Panc1 (cell line): ENCODE data around the gene UPF3A. TPM values are rescaled to one million over a fixed set of nuclear protein-coding genes. Genes with fewer than 3 reads are reported as not detected.

Experiments used
- ATAC-seq: fragments of 200-7000 bp; cut with Tn5 transposase; 2 replicates; pipeline ENCODE4 v1.9.1; 2020; ENCODE audit warnings: mild to moderate bottlenecking, moderate library complexity
- BruUV-seq: library from RNA; stranded (reverse); fragments of 400-500 nt; replicated peaks from 2 replicates; lab custom pipeline; 2021; lab: Mats Ljungman, UMichigan
- CTCF ChIA-PET: fragments of 300-600 bp; sonication (Branson Sonifier 250); formaldehyde crosslinking; loops from one replicate; lab custom pipeline; 2022; ENCODE audit warnings: antibody characterized with exemption; lab: Charles Lee
- POLR2A ChIA-PET: fragments of 300-600 bp; sonication (Branson Sonifier 250); formaldehyde crosslinking; loops from one replicate; lab custom pipeline; 2022; ENCODE audit warnings: antibody characterized with exemption; lab: Charles Lee
- DNase-seq: peaks from one replicate; pipeline ENCODE4 v3.0.0-alpha.2; 2010; ENCODE audit warnings: low read depth, low spot score
- H3K27ac ChIP-seq: 2 replicates; pipeline ENCODE4 v1.5.1; 2011; ENCODE audit warnings: mild to moderate bottlenecking, low read length, inconsistent platforms
- H3K27me3 ChIP-seq: fragments of 200-500 bp; sonication (Bioruptor generic); 2 replicates; pipeline ENCODE4 v1.6.0; 2014; ENCODE audit warnings: low read length, inconsistent platforms; ENCODE audit not compliant: control insufficient read depth, insufficient read depth
- H3K36me3 ChIP-seq: fragments of 200-500 bp; sonication (Bioruptor generic); 2 replicates; pipeline ENCODE4 v1.5.1; 2014; ENCODE audit warnings: inconsistent platforms, mild to moderate bottlenecking, low read length, moderate library complexity; ENCODE audit not compliant: control insufficient read depth, insufficient read depth
- H3K4me1 ChIP-seq: 2 replicates; pipeline ENCODE4 v1.5.1; 2011; ENCODE audit warnings: inconsistent platforms, mild to moderate bottlenecking, low read length, moderate library complexity; ENCODE audit not compliant: control insufficient read depth, insufficient read depth
- H3K4me3 ChIP-seq, 2 experiments: 2 replicates each; pipeline ENCODE4 v1.5.1; 2011 to 2012; ENCODE audit warnings: low read depth in 2 of 2, low read length in 2 of 2, mild to moderate bottlenecking in 2 of 2, inconsistent platforms in 1 of 2, moderate library complexity in 1 of 2
- H3K9me3 ChIP-seq: fragments of 200-500 bp; sonication (Bioruptor generic); 2 replicates; pipeline ENCODE4 v1.5.1; 2014; ENCODE audit warnings: low read depth, mild to moderate bottlenecking, inconsistent platforms, low read length, moderate library complexity; ENCODE audit not compliant: control insufficient read depth, insufficient read depth
- CTCF ChIP-seq: fragments of 450-650 bp; IDR thresholded peaks from 2 replicates; pipeline ENCODE4 v1.5.1; 2017; ENCODE audit warnings: mild to moderate bottlenecking
- POLR2AphosphoS5 ChIP-seq: IDR thresholded peaks from 2 replicates; pipeline ENCODE4 v1.6.1; 2012; ENCODE audit warnings: mild to moderate bottlenecking, low read depth, low read length, moderate library complexity
- REST ChIP-seq, 2 experiments: IDR thresholded peaks; 2 replicates each; pipeline ENCODE4 v1.6.1; 2011 to 2012; ENCODE audit warnings: low read depth in 2 of 2, control low read depth in 1 of 2, low read length in 1 of 2, mild to moderate bottlenecking in 1 of 2, moderate library complexity in 1 of 2; ENCODE audit not compliant: insufficient read depth in 1 of 2
- SIN3A ChIP-seq: IDR thresholded peaks from 2 replicates; pipeline ENCODE4 v1.6.1; 2012; ENCODE audit warnings: low read depth, mild to moderate bottlenecking, low read length, moderate library complexity, borderline replicate concordance; ENCODE audit not compliant: insufficient read depth
- TCF7L2 ChIP-seq: IDR thresholded peaks from 2 replicates; pipeline ENCODE4 v1.6.1; 2011; ENCODE audit warnings: mild to moderate bottlenecking, low read depth, low read length, inconsistent platforms
- in situ Hi-C: cut with HindIII; loops from 2 replicates; pipeline ENCODE4 v1.10.0; 2016; ENCODE audit warnings: low sequenced_read_pairs, low pct_unique_long_range_greater_than_20kb
- intact Hi-C: fragments of 100-400 bp; cut with micrococcal nuclease; formaldehyde crosslinking; loops from one replicate; pipeline ENCODE4 v1.10.0; 2022; ENCODE audit not compliant: unreplicated experiment
- total RNA-seq: library from RNA; stranded (reverse); gene quantifications from one replicate; pipeline ENCODE4 v1.2.1, GENCODE V29; 2021; ENCODE audit not compliant: unreplicated experiment

The UPF3A gene
- total RNA-seq, 1 experiment from 2014 or later, result 36.3 TPM

- ATAC-seq, result peak; percentile 81
- H3K27ac ChIP-seq, result peak overlapping the region; percentile 93
- BruUV-seq, result no TSS peak
- peaks cover 16% of the 10 kb centered on the region for H3K4me1 ChIP-seq
- peaks cover 3% of the 10 kb centered on the region; the same call in 1 of the 2 replicates for H3K36me3 ChIP-seq
- H3K4me3 ChIP-seq, result peak overlapping the region; percentile 81 to 85
- DNase-seq, result no peak
- H3K9me3 ChIP-seq, result no peaks in the 10 kb centered on the region
- intact Hi-C loops, result no loop called here
- CTCF ChIA-PET, result no interaction called here
- in situ Hi-C loops, result no loop called here
- POLR2A ChIA-PET, result interaction anchor here (0.6 kb wide), 1 partner anchor 34 kb away, joined by 3 read pairs; no protein-coding TSS in a partner anchor
- TF ChIP-seq CTCF, result no peak
- TF ChIP-seq REST (IDR thresholded peaks at IDR 0.05; ENCODE audit: insufficient read depth in 1 of 2, low read depth in 2 of 2, low read length in 1 of 2), result no peak
- 0 out of 2 replicates have a peak, but pooled peaks have one; percentile 4 for TF ChIP-seq TCF7L2
- TF ChIP-seq SIN3A, result no peak
- no peak for TF ChIP-seq POLR2AphosphoS5
- no peaks in the 10 kb centered on the region for H3K27me3 ChIP-seq
Observed at GRCh38 chr13:114282041-114282670, 755 bp downstream of the UPF3A start.

GRCh38 chr13:114283576-114283975 is 2.2 kb downstream of the UPF3A start:
- ChIA-PET CTCF (no interaction called here), POLR2A (no interaction called here)
- peak overlapping the region; percentile 34; the same call in 1 of the 2 replicates for H3K27ac ChIP-seq
- H3K4me3 ChIP-seq, result no peak overlapping the region
- H3K9me3 ChIP-seq, result no peaks in the 10 kb centered on the region
- TSS peak; percentile 64 for BruUV-seq
- no peak for DNase-seq
- no peak for TF ChIP-seq TCF7L2
- no peak for TF ChIP-seq CTCF
- no peak for TF ChIP-seq REST (IDR thresholded peaks at IDR 0.05; ENCODE audit: insufficient read depth in 1 of 2, low read depth in 2 of 2, low read length in 1 of 2)
- no peak for TF ChIP-seq SIN3A
- no peak for TF ChIP-seq POLR2AphosphoS5
- H3K4me1 ChIP-seq, result peaks cover 16% of the 10 kb centered on the region
- no peaks in the 10 kb centered on the region for H3K27me3 ChIP-seq
- intact Hi-C loops, result no loop called here
- peaks cover 3% of the 10 kb centered on the region; the same call in 1 of the 2 replicates for H3K36me3 ChIP-seq
- no peak for ATAC-seq
- in situ Hi-C loops, result no loop called here
